Caco-2 (cell line): ENCODE results near the gene FGF11. TPM values are rescaled to one million over a fixed set of nuclear protein-coding genes. Genes with fewer than 3 reads are reported as not detected.

Source experiments
- BruUV-seq: library from RNA; stranded (reverse); fragments of 400-500 nt; replicated peaks from 2 replicates; lab custom pipeline; 2021; lab: Mats Ljungman, UMichigan
- CTCF ChIA-PET: fragments of 300-600 bp; sonication (Branson Sonifier 250); formaldehyde crosslinking; loops from one replicate; lab custom pipeline; 2022; ENCODE audit warnings: antibody characterized with exemption; lab: Charles Lee
- POLR2A ChIA-PET: fragments of 300-600 bp; sonication (Branson Sonifier 250); formaldehyde crosslinking; loops from one replicate; lab custom pipeline; 2022; ENCODE audit warnings: antibody characterized with exemption; lab: Charles Lee
- DNase-seq, 2 experiments: peaks; one replicate each; pipeline versions ENCODE4 v3.0.0 to v3.0.0-alpha.2; 2020 to 2022
- H3K27me3 ChIP-seq: replicated peaks from 2 replicates; pipeline ENCODE4 v1.6.0; 2011; ENCODE audit warnings: low read length; ENCODE audit not compliant: control insufficient read depth, insufficient read depth
- H3K36me3 ChIP-seq: 2 replicates; pipeline ENCODE4 v1.5.1; 2011; ENCODE audit warnings: low read length; ENCODE audit not compliant: control insufficient read depth, insufficient read depth
- H3K4me1 ChIP-seq: fragments of 250-450 bp; sonication (Bioruptor Pico); 2 replicates; pipeline ENCODE4 v1.5.1; 2020; ENCODE audit warnings: mild to moderate bottlenecking
- H3K4me3 ChIP-seq: 2 replicates; pipeline ENCODE4 v1.5.1; 2011; ENCODE audit warnings: low read depth, mild to moderate bottlenecking, control low read depth, low read length
- H3K9me3 ChIP-seq: fragments of 250-450 bp; sonication (Bioruptor Pico); 2 replicates; pipeline ENCODE4 v1.5.1; 2020; ENCODE audit warnings: mild to moderate bottlenecking, moderate library complexity
- H3K27ac Mint-ChIP-seq: one replicate; pipeline ENCODE4 v1.8.0; 2022; ENCODE audit warnings: mixed read lengths; ENCODE audit not compliant: unreplicated experiment
- H3K27me3 Mint-ChIP-seq: one replicate; pipeline ENCODE4 v1.8.0; 2022; ENCODE audit warnings: mixed read lengths; ENCODE audit not compliant: insufficient read depth, unreplicated experiment
- H3K36me3 Mint-ChIP-seq: one replicate; pipeline ENCODE4 v1.8.0; 2022; ENCODE audit warnings: mild to moderate bottlenecking, mixed read lengths; ENCODE audit not compliant: insufficient read depth, unreplicated experiment
- H3K4me1 Mint-ChIP-seq: one replicate; pipeline ENCODE4 v1.8.0; 2022; ENCODE audit warnings: low read depth, mixed read lengths; ENCODE audit not compliant: unreplicated experiment
- H3K4me3 Mint-ChIP-seq: one replicate; pipeline ENCODE4 v1.8.0; 2022; ENCODE audit warnings: mild to moderate bottlenecking, moderate library complexity, mixed read lengths; ENCODE audit not compliant: unreplicated experiment
- H3K9me3 Mint-ChIP-seq: one replicate; pipeline ENCODE4 v1.8.0; 2022; ENCODE audit warnings: mixed read lengths; ENCODE audit not compliant: unreplicated experiment
- intact Hi-C: fragments of 100-400 bp; cut with micrococcal nuclease; formaldehyde crosslinking; loops from one replicate; pipeline ENCODE4 v1.10.0; 2022; ENCODE audit not compliant: unreplicated experiment
- total RNA-seq: library from RNA; stranded (reverse); gene quantifications from 2 replicates; pipeline ENCODE4 v1.2.3, GENCODE V29; 2022
- TF ChIP-seq, protein P1 (sequence below), 2 experiments: fragments of 200-600 bp in 1 of 2; IDR thresholded peaks; 1 replicate in 1 of 2; 2 replicates in 1 of 2; pipeline versions ENCODE4 v1.5.1 to v1.8.0; 2011 to 2022; ENCODE audit warnings: antibody characterized with exemption in 1 of 2, control low read depth in 1 of 2, inconsistent platforms in 1 of 2, low read depth in 1 of 2, low read length in 1 of 2, mild to moderate bottlenecking in 1 of 2, moderate library complexity in 1 of 2; ENCODE audit not compliant: insufficient read depth in 1 of 2, severe bottlenecking in 1 of 2, unreplicated experiment in 1 of 2

Gene FGF11
- total RNA-seq, 1 experiment from 2014 or later, result 0.91 TPM

DNA sequence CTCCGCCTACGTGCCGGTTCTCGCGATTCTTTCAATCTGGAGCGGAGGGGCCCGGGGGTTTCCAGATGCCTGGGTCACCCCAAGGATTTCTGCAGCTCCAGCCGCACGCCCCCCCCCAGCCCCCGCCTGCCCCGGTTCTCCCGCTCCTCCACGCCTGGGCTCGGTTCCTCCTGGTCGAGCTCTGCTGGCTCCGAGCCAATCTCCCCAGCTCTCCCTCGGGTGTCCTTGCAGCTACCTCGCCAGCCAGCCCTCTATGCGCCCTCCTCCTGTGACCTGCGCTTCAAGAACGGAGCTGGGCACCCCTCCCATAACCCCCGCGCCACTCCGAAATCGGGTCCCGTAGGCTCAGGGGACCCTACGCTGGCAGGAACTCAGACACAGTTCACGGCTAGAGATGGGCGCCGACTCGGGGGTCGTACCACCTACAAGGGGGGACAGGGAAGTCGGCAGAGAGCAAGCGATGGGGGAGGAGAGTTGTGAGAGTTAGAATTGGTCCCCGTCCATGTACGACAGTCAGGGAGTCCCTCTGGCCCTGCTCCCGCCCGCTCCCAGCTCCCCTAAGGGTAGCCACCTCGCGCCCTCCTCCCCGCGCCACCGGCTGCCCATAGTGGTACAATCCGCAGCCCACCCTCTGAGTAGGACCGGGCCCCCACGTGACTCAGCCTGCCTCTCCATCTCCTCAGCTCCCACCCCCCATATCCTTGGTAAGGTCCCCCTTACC lies 961 bp downstream of the FGF11 start:
- Histone ChIP-seq H3K36me3 (no peaks in the 10 kb centered on the region), H3K4me3 (peak overlapping the region; percentile 37), H3K9me3 (no peaks in the 10 kb centered on the region), H3K4me1 (no peaks in the 10 kb centered on the region), H3K27me3 (no peaks in the 10 kb centered on the region)
- H3K4me3 Mint-ChIP-seq, result peak overlapping the region; percentile 89
- POLR2A ChIA-PET, result interaction anchor here (0.6 kb wide), 1 partner anchor 85 kb away, joined by 3 read pairs; the partner anchor contains the start of gene TMEM95
- CTCF ChIA-PET, result interaction anchor here (0.5 to 1.7 kb wide), 4 partner anchors 35 to 244 kb away, joined by 3 to 8 read pairs (median 4); no protein-coding TSS in a partner anchor
- no peaks in the 10 kb centered on the region for H3K9me3 Mint-ChIP-seq
- intact Hi-C loops, result no loop called here
- H3K27me3 Mint-ChIP-seq, result no peaks in the 10 kb centered on the region
- TF ChIP-seq, protein P1, sequence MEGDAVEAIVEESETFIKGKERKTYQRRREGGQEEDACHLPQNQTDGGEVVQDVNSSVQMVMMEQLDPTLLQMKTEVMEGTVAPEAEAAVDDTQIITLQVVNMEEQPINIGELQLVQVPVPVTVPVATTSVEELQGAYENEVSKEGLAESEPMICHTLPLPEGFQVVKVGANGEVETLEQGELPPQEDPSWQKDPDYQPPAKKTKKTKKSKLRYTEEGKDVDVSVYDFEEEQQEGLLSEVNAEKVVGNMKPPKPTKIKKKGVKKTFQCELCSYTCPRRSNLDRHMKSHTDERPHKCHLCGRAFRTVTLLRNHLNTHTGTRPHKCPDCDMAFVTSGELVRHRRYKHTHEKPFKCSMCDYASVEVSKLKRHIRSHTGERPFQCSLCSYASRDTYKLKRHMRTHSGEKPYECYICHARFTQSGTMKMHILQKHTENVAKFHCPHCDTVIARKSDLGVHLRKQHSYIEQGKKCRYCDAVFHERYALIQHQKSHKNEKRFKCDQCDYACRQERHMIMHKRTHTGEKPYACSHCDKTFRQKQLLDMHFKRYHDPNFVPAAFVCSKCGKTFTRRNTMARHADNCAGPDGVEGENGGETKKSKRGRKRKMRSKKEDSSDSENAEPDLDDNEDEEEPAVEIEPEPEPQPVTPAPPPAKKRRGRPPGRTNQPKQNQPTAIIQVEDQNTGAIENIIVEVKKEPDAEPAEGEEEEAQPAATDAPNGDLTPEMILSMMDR (IDR thresholded peaks at IDR 0.05; ENCODE audit: insufficient read depth in 1 of 2, low read depth in 1 of 2, low read length in 1 of 2, severe bottlenecking in 1 of 2, unreplicated experiment in 1 of 2), result no peak
- H3K36me3 Mint-ChIP-seq, result peaks cover 17% of the 10 kb centered on the region
- H3K4me1 Mint-ChIP-seq, result peaks cover 6% of the 10 kb centered on the region
- BruUV-seq, result no TSS peak
- no peak overlapping the region for H3K27ac Mint-ChIP-seq
- peak in 1 of 2 experiments; percentile 41 for DNase-seq

DNA sequence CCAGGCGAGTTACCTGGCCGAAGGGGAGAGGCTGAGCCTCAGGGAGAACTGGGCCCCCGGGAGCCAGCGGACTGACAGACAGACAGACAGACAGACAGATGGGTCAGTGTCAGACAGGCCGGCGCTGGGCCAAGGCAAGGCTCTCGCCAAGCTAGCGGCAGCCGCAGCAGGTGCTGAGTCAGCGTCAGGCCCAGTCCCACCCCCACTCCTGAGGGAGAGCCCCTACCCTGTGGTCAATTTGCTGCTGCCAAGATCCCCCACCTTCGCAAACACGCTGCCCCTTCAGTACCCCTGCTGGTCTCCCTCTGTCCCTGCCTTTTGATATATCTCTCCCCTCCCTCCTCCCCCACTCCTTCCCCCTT lies 1.5 kb downstream of the FGF11 start:
- DNase-seq, result no peak
- H3K36me3 ChIP-seq, result no peaks in the 10 kb centered on the region
- no peaks in the 10 kb centered on the region for H3K9me3 ChIP-seq
- POLR2A ChIA-PET, result no interaction called here
- H3K9me3 Mint-ChIP-seq, result no peaks in the 10 kb centered on the region
- H3K27me3 Mint-ChIP-seq, result no peaks in the 10 kb centered on the region
- BruUV-seq, result no TSS peak
- H3K4me1 ChIP-seq, result no peaks in the 10 kb centered on the region
- peaks cover 13% of the 10 kb centered on the region for H3K36me3 Mint-ChIP-seq
- H3K27me3 ChIP-seq, result no peaks in the 10 kb centered on the region
- CTCF ChIA-PET, result interaction anchor here (0.8 to 1.7 kb wide), 2 partner anchors 61 to 120 kb away, joined by 3 to 8 read pairs; no protein-coding TSS in a partner anchor
- intact Hi-C loops, result no loop called here
- no peak overlapping the region for H3K4me3 ChIP-seq
- TF ChIP-seq, protein P1 (IDR thresholded peaks at IDR 0.05; ENCODE audit: insufficient read depth in 1 of 2, low read depth in 1 of 2, low read length in 1 of 2, severe bottlenecking in 1 of 2, unreplicated experiment in 1 of 2), result no peak
- H3K4me3 Mint-ChIP-seq, result peak overlapping the region; percentile 89
- H3K27ac Mint-ChIP-seq, result no peak overlapping the region
- peaks cover 6% of the 10 kb centered on the region for H3K4me1 Mint-ChIP-seq

DNA sequence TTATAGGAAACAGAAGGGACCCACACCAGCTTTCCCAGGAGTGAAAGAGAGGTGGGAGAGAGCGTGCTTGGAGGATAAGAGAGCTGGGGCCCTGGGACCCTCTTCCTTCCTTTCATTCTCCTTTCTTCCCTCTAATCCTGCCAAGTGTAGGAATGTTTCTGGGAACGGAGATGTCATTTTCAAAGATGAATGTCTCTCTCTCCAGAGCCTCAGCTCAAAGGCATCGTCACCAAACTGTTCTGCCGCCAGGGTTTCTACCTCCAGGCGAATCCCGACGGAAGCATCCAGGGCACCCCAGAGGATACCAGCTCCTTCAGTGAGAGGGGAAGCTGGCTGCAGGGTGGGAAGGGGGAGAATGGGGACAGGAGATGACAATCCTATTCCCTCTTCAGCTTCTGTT lies 2.0 kb downstream of the FGF11 start:
- Histone ChIP-seq H3K4me1 (no peaks in the 10 kb centered on the region), H3K9me3 (no peaks in the 10 kb centered on the region), H3K4me3 (no peak overlapping the region), H3K27me3 (no peaks in the 10 kb centered on the region), H3K36me3 (no peaks in the 10 kb centered on the region)
- BruUV-seq, result no TSS peak
- intact Hi-C loops, result no loop called here
- no peak overlapping the region for H3K4me3 Mint-ChIP-seq
- TF ChIP-seq, protein P1 (IDR thresholded peaks at IDR 0.05; ENCODE audit: insufficient read depth in 1 of 2, low read depth in 1 of 2, low read length in 1 of 2, severe bottlenecking in 1 of 2, unreplicated experiment in 1 of 2), result no peak
- H3K27ac Mint-ChIP-seq, result no peak overlapping the region
- CTCF ChIA-PET, result no interaction called here
- no peak for DNase-seq
- no peaks in the 10 kb centered on the region for H3K9me3 Mint-ChIP-seq
- no peaks in the 10 kb centered on the region for H3K27me3 Mint-ChIP-seq
- H3K4me1 Mint-ChIP-seq, result peaks cover 6% of the 10 kb centered on the region
- POLR2A ChIA-PET, result no interaction called here
- H3K36me3 Mint-ChIP-seq, result peaks cover 8% of the 10 kb centered on the region
